ENCODE results near the gene FOXL3.

FOXL3 gene

DNA sequence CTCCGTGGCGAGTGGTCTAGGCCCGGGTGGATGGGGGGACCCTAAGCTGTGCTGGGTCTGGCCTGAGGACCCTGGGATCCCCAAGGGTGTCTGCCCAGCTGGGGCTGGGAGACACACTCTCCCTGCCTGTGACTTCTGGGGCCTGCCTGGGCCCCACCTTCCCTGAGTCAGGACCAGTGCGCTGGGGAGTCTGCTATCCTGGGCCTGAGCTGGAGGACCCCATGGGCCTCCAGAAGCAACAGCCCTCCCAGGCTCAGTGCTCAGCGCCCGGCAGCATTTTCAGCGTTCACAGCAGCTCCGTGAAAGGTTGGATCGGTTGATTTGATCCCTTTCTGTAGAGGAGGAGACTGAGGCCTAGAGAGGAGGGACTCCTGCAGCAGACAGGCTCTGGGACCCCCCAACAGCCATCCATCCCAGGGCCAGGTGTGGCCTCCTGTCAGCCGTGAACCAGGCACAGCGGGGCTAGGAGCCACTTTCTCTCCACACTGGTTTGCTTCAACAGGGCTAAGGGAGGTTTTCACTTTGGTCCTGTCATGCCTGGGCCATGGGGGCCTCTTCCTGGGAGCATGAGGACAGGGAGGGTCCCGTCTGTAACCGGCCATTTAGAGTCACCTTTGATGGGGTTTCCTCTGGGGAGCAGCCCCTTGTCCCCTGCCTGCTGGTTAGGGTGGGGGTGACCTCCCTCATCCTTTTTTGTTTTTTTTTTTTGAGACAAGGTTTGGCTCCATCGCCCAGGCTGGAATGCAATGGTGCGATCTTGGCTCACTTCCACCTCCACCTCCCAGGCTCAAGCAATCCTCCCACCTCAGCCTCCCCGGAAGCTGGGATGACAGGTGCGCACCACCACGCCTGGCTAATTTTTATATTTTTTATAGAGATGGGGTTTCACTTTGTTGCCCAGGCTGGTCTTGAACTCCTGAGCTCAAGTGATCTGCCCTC, 12.4 kb downstream of the FOXL3 start:
- DNase-seq (ENCODE audit: low read depth): no peak

DNA sequence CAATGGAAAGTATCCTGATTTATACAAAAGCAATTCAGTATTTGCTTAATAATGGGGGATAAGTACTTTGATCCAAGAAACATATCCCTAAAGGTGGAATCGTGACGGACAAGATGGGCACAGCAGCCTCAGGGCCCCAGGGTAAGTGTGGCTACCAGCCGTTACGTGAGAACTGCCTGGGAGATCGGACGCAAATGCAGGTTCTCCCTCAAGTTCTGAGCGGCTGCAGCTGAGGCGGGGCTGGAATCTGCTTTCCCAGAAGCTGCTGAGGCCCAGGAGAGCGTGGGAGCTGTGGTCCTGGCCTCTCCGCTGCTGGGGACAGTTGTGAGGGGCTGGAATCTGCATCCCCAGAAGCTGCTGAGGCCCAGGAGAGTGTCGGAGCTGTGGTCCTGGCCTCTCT, 13.5 kb downstream of the FOXL3 start:
- no peak for DNase-seq (ENCODE audit: low read depth)

DNA sequence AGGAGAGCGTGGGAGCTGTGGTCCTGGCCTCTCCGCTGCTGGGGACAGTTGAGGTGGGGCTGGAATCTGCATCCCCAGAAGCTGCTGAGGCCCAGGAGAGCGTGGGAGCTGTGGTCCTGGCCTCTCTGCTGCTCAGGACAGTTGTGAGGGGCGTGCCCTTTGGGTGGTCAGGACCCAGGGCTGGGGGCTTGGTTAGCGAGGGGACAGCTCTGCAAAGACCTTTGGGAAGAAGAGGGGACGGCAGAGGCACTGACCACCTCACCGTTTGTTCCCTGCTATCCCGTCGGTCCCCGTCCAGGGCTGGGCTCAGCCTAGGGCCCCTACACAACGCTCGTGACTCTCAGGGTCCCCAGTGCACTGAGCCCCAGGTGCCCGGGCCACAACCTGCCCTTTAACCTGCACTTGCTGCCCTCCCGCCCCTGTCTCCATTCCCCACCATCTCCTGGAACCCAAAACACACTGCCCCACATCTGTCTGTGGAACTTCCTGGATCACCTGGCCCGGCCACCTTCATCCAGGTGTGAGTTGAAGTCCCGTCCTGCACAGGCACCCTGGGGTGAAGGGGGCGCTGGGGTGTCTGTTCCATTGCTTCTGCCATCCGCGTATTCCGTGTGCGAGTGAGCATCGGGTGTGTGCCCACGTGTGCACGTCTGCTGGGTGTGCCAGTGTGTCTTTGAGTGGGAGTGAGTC, 14.1 kb downstream of the FOXL3 start:
- DNase-seq (ENCODE audit: low read depth): no peak

DNA sequence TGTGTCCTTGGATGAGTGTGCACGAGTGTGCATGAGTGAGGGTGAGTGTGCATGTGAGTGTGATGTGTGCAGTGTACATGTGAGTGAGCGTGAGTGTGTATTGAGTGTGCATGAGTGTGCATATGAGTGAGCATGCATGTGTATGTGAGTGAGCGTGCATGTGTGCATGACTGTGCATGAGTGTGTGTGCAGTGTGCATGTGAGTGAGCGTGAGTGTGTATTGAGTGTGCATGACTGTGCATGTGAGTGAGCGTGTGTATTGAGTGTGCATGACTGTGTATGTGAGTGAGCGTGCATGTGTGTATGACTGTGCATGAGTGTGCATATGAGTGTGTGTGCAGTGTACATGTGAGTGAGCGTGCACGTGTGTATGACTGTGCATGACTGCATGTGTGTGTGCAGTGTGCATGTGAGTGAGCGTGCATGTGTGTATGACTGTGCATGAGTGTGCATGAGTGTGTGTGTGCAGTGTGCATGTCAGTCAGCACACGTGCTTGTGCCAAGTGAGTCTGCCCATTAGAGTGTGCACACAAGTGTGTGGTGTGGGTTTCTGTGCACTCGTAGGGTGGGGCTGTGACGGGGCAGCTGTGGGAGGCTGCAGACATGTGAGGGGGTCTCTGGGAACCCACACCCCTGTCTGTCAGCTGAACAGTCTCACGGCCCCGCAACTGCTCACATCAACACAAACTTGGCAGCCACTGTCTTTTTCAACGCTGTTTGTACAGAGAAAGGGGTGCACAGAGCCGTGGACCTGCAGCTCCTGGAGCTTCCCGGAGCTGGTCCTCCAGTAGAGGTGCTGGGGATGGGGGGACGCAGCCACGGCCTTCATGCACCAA, 14.8 kb downstream of the FOXL3 start:
- no peak for DNase-seq (ENCODE audit: low read depth)

DNA sequence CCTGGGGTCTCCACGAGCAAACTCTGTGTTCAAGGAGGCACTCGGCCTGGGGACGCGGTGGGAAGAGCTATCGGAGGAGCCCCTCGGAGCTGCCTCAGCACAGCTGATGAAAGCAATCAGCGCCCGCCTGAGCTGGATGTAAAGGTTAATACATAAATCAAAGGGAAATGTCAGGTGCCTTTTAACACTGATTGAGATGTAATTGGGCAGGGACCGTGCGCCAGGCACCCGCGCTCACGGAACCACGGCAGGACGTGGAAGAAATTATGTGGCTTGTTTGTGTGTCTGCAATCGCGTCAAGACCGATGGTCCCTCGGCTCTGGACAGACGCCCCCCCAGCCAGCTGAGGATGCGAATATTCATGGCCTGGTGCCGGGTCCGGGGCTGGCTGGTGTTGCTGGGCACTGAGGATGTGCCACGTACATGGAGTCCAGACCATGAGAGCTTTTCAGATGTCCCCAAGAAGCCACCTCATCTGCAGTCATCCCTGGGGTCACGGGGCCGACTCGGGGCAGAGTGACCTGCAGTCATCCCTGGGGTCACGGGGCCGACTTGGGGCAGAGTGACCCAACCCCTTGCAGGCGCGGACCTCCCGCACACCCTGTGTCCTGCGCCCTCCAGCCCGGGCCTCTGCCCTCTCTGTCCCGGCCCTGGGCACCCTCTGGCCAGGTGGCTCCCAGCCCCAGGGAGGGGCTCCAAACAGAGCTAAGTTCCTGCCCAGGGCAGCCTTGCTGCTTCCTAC, 15.6 kb downstream of the FOXL3 start:
- DNase-seq (ENCODE audit: low read depth): no peak

DNA sequence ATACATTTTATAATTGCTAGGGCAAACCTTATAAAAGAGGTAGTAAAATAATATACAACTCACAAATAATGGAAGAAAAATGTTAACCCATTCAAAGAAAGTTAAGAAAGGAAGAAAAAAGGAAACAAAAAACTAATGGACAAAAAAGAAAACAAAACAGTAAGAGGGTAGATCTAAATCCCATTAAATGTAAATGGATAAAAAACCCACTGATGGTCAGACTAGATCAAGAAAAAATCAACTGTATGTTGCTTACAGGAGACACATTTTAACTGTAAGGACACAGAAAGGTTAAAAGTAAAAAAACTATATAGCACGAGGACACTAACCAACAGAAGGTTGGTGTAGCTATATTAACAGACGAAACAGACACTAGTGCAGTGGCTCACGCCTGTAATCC, 18.0 kb downstream of the FOXL3 start:
- no peak for DNase-seq (ENCODE audit: low read depth)

DNA sequence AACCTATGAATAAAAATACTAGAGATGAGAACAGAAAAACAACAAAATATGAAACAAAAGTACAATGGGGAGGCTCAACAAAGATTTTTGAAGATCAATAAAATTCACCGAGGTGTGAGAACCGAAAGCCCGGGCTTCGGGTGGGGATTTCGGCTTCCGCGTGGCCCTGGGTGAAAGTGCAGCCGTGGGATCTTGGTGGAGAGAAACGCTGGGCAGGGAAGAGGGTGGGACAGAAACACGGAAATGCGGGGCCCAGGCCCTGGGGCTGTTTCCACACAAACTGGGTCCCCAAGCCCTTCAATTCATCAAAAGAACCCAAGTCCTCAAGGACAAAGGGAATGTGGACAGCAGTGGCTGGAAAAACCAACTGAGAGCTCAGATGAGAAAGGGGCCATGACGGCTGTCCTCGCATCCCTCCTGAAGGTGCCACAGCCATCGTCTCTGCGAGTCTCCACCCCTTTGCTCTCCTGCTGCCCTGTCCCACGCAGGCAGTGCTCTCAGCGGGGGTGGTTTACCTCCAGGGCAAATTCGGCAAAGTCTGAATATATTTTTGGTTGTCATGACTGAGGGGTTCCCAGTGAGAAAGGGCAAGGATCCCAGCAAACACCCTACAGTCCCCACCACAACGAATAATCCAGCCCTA, 19.7 kb downstream of the FOXL3 start:
- no peak for DNase-seq (ENCODE audit: low read depth)

DNA sequence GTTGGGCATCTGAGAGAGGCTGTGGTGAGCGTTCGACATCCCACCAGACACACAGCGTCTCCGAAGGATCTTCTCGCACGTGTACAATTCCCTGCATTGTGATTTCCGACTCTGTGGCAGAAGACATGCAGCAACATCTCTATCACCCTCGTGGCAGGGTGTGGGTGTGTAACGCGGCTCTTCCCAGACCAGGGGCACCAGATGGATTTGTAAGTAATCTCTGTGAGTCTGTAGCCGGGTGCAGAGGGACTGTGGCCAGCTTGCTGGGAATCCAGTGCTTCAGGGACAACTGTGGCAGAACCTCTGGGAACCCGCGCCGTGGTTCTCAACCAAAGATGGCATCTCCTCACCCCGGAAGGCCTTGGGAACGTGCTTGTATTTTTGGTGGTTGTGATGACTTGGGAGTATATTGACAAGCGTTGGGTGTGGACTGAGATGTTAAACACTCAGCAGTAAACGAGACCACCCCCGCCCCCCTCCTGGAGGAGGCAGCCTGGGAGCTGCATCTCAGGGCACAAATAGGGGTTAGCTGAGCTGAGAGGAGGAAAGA, 21.2 kb downstream of the FOXL3 start:
- no peak for DNase-seq (ENCODE audit: low read depth)

DNA sequence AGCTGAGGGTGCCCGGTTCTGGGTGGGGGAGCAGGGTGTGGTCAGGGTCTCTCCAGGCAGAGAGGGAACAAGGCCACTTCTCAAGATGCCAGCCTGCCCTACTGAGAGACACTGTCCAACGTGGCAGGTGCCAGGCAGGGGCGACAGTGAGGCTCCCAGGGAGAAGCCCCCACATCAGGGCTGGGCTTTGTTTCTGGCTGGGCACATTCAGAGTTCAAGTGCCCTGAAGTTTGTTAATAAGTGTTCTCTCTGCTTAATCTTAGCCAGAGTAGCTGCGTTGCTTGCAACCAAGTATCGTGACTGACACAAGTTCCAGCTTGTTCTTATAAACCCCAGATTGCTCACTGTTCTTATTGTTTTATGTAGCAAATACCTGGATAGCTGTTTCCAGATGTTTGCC, 21.8 kb downstream of the FOXL3 start:
- no peak for DNase-seq (ENCODE audit: low read depth)

DNA sequence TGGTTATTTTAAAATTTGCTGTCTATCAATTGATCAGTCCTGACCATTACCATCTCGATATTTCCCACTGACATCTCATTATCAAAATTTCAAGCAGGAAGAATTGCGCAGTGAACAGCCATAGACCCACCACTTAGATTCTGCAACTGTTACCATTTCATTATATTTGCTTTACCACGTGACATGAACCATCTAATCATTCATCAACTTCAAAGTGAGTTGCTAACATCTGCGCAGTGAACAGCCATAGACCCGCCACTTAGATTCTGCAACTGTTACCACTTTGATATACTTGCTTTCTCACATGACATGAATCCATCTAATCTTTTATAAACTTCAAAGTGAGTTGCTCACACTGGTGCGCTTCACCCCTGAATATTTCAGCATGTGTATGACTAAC, 22.5 kb downstream of the FOXL3 start:
- no peak for DNase-seq (ENCODE audit: low read depth)

DNA sequence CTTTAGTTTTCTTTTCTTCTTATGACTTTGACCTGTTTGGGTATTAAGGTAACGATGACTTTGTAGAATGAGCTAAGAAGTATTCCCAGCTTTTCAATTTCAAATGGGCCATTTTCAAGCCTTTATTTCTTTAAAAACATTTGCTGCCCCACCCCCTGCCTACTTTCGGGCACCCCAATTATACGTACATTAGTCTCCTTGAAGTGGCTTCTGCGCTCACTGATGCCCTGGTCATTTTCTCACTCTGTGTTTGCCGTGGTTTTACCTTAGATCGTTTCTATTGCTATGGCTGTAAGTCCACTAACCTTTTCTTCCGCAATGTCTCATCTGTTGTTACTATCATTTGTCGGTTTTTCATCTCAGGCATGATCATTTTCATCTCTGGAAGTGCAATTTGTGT, 24.9 kb downstream of the FOXL3 start:
- no peak for DNase-seq (ENCODE audit: low read depth)

DNA sequence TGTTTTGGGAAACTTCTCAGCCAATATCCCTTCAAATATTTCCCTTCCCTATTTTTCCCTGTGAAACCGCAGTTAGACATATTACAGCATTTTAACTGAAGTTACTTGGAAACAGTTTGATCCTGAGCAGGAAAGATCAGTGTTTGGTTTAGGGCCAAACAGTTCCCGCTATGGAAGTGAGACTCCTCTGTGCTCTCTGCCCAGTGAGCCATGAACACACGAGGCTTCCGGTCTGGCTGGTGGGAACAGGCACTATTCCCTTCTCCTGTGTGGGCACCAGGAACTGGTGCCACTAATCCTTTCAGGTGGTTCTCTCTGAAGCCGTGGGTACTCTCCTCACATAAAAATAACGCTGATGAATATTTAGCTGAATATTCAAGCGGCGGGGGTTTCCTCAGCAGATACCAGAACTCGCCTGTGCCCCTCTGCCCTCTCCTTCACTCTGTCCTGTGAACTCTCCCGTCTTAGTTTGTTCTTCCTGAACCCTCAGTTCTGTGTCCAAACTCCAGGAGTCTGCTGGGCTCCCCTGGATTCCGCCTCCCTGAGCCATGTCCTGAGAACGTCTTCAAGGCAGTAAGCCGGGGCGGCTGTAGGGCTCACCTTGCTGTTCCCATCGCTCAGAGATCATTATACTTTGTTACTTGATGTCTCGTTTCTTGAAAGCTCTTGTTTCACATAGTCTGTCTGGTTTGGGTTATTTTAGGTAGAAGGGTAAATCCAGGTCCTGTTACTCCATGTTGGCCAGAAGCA, 25.7 kb downstream of the FOXL3 start:
- no peak for DNase-seq (ENCODE audit: low read depth)

DNA sequence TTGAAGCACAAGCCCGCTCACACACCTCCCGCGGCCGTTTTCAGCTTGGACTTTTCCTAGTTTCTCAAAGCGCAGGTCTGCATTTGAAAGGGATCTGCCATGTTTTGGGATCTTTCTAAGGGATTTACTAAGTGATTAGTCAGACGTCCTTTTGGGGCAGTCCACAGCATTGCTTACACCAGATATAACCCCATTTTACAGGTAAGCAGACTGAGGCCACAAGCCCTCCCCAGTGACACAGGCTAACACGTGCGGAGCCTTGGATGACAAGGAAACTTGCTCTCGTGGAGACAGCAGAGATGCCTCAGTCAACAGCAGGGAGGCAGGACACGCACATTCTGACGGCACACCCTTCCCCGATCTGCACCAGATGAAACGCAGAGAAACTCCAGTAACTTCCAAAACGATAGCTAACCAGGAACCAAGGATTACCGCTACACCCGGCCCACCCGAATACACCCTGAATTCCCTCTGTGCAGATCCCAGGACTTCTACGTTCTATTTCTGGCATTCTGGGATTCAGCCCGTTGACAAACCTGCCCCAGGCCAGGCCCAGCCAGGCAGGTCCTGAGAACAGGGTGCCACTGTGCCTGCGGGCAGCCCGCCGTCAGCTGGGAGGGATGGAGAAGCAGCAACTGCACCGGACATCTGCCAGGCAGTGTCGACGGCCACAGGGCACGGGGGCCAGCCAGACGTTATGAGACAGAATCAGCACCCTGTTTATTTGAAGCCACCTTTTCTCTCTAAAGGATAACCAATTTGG, 27.9 kb downstream of the FOXL3 start:
- DNase-seq (ENCODE audit: low read depth): no peak

DNA sequence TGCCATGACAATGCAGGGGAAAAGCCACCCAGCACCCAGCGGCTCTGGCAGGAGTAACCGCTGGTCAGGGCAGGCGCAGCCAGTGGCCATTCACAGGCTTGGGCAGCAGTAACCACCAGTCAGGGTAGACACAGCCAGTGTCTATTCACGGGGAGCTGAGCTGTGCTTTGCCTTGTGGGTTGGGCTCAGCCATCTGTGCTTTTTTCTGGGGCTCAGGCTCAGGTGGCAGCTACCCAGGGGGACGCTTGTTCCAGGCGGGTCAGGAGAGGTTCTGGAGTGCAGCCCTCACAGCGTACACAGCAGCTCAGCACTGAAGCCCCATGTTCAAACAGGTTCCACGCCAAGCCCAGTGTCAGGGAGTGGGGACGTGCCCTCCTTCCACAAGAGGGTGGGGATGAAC, 28.5 kb downstream of the FOXL3 start:
- no peak for DNase-seq (ENCODE audit: low read depth)

DNA sequence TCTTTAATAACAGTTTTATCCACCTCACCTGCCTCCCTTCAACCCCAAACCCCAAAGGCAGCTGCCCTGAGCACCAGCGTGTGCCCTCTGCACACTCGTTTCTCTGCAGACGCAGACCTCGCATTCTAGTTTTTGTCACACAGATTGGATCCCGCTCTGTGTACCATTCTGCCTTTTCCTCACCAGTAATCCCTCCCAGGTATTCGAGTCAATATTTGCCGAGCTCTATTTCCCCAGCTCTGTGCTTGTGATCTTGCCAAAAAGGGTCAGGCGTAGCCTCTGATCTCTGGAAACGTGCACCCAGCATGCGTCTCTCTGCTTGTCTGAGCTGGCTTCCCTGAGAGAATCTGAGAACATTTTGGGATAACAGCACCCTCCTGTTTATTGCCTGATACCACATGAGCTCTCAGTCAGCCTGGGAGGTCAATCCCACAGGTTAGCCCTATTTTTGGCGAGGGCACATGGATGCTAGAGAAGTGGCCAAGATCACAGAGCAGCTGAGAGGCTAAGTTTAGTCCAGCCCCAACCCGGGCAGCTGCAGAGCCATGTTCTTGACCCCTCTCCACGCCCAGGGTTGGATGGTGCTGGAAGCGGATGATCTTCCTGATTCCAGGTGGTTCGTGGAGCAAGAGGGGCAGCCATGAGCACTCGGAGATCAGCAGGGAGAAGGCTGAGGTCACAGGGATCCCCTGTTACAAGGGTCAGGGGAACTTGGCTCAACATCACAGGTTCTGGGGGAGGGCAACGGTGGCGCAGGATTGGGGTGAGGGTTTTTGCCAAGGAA, 29.1 kb downstream of the FOXL3 start:
- DNase-seq (ENCODE audit: low read depth): no peak

DNA sequence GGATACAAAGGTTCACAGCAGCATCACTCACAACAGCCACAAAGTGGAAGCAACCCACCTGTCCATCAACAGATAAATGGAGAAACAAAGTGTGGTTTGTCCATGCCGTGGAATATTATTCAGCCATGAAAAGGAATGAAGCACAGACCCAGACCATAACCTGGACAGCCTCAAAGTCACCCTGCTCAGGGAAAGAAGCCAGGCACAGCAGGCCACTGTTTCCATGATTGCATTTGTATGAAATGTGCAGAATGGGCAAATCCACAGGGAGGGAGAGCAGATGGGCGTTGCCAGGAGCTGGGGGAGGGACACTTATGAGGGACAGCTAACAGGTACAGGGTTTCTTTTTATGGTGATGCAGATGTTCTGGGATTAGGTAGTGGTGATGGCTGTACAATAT, 30.3 kb downstream of the FOXL3 start:
- DNase-seq (ENCODE audit: low read depth): no peak

DNA sequence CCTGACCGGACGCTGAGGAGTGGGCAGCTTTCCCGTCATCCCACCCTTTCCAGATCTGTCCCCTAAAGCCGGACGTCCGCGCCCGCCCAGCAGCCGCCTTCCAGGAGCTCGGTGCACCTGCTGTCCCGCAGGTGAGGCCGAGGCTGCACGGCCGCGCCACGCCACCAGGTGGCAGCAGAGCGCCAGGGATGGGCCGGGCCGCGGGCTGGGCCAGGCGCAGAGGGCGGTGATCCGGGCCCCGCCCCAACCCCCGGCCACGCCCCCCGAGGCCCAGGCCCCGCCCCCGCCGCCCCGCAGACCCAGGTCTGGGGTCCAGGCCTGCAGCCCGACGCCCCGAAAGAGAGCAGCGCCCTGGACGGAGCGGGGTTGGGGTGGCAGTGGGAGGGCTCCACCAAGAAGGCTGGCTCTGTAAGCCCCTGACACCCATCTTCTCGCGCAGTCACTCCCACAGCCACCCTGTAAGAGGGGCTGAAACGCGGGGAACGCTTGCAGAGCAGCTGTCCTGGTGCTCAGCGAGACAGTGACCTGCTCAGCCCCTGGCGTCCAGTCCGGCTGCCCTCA, 32.2 kb downstream of the FOXL3 start:
- DNase-seq (ENCODE audit: low read depth): no peak

DNA sequence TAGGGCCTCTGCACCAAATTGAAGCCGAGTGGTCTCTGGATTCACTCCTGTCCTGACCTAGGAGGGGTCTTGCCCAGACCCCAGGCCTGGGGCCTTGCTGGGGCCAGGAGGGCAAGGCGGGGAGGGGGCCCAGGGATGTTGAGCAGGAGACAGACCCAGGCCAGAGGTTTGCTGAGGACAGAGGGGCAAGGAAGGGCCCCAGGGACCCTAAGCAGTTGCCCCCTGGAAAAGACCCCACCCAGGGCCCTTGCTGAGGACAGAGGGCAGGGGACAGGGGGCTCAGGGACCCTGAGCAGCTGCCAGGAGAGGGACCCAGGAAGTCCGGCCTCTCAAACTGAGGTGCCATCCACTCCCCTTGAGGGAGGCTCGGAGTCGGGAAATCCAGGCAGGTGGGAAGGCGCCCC, 32.7 kb downstream of the FOXL3 start:
- DNase-seq (ENCODE audit: low read depth): no peak

Measured in stromal cell of bone marrow (primary cell).